Fibroblast of the aortic adventitia (primary cell): ENCODE data around the gene ANKRD33B. TPM values are rescaled to one million over a fixed set of nuclear protein-coding genes. Genes with fewer than 3 reads are reported as not detected.

Experiments
- DNase-seq: peaks from one replicate; pipeline ENCODE4 v3.0.0-alpha.2; 2010; ENCODE audit warnings: low read depth
- H3K4me3 ChIP-seq: 2 replicates; pipeline ENCODE4 v1.5.1; 2011; ENCODE audit warnings: low read depth, mild to moderate bottlenecking, control low read depth, low read length, moderate library complexity
- total RNA-seq: library from RNA; depleted of rRNA; stranded (reverse); fragments of >200 nt; gene quantifications from 2 replicates; pipeline ENCODE4 v1.2.3, GENCODE V29; 2012; ENCODE audit warnings: low replicate concordance
- TF ChIP-seq, protein P1 (sequence below): IDR thresholded peaks from 2 replicates; pipeline ENCODE4 v1.5.1; 2011; ENCODE audit warnings: mild to moderate bottlenecking, low read length, control low read depth, inconsistent platforms; ENCODE audit not compliant: insufficient read depth

Gene ANKRD33B
- total RNA-seq, 1 donor, result 11.3 TPM

DNA sequence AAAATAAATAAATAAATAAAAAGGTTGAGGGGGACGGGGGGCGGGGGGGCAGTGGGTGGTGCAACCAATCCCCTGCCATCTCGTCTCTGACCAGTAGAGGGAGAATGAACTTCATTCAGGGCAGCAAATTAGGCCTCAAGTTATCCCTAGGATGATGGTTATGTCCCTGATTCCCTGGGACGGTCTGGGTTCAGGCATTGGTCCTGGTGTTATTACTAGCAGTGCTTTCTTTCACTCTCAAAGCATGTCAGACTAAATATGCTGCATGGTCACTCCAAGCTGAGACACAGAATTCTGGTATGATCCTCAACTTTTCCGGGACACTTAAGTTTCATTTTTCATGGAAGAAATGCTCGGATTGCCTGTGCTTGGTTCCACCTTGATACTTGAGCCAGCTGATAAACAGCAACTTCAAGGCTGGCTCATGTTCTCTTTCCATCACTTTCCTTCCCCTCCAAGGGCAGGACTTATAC lies 137.7 kb downstream of the ANKRD33B start:
- peak; percentile 68 for DNase-seq
- H3K4me3 ChIP-seq, result no peak overlapping the region
- TF ChIP-seq, protein P1, sequence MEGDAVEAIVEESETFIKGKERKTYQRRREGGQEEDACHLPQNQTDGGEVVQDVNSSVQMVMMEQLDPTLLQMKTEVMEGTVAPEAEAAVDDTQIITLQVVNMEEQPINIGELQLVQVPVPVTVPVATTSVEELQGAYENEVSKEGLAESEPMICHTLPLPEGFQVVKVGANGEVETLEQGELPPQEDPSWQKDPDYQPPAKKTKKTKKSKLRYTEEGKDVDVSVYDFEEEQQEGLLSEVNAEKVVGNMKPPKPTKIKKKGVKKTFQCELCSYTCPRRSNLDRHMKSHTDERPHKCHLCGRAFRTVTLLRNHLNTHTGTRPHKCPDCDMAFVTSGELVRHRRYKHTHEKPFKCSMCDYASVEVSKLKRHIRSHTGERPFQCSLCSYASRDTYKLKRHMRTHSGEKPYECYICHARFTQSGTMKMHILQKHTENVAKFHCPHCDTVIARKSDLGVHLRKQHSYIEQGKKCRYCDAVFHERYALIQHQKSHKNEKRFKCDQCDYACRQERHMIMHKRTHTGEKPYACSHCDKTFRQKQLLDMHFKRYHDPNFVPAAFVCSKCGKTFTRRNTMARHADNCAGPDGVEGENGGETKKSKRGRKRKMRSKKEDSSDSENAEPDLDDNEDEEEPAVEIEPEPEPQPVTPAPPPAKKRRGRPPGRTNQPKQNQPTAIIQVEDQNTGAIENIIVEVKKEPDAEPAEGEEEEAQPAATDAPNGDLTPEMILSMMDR, result peak; percentile 72

DNA sequence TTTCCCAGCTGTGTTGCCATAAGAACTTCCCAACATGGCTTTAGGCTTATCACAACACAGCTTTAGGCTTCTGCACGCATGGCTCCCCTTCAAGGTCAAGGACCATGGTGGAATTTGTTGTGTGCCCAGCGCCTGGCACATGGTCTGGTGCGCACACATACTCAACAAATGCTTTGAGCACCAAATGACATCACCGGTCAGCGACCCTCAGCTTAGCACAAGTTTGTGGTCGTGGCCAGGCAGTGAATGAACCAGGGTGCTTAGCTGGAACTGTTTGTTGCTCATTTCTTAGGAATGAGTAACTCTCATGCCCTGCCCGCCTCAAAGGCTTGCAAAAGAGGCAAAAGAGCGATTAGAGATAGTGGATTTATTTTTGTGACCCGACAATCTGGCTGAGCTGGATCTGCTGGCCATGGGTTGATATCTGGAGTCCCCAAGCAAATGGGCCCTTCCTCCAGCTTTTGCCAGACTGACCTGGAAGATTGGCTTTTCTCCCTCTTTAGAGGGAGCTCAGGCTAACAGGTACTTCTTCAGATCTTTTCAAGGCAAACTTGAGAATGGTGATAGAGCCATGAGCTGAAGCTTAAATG lies 138.3 kb downstream of the ANKRD33B start:
- TF ChIP-seq, protein P1, result no peak
- H3K4me3 ChIP-seq, result no peak overlapping the region
- DNase-seq, result peak; percentile 87

- no peak overlapping the region for H3K4me3 ChIP-seq
- peak; percentile 64 for DNase-seq
- TF ChIP-seq, protein P1, result no peak
These were observed 139.1 kb downstream of the ANKRD33B start for GRCh38 chr5:10702911-10703491.

- TF ChIP-seq, protein P1, result no peak
- no peak for DNase-seq
- no peak overlapping the region for H3K4me3 ChIP-seq
These were observed 139.8 kb downstream of the ANKRD33B start for GRCh38 chr5:10703676-10704075.

- peak; percentile 64 for DNase-seq
- TF ChIP-seq, protein P1, result no peak
- no peak overlapping the region for H3K4me3 ChIP-seq
These were observed 141.2 kb downstream of the ANKRD33B start for GRCh38 chr5:10704949-10705621.

- TF ChIP-seq, protein P1, result no peak
- DNase-seq, result no peak
- no peak overlapping the region for H3K4me3 ChIP-seq
These were observed 141.9 kb downstream of the ANKRD33B start for GRCh38 chr5:10705747-10706146.
